Stimulated activated CD4-positive, alpha-beta T cell treated with anti-CD3 and anti-CD28 coated beads, Interleukin-4, amount 100 ng/mL, for 4 hours (primary cell): ENCODE results near the gene ASIC2.
"Not testable (repeated sequence)": the region's sequence is repeated elsewhere in the genome, so short reads cannot be mapped to it uniquely, and the experiment has no call there.

Source experiments
- DNase-seq, 2 experiments: peaks; one replicate each; pipeline ENCODE4 v3.0.0-alpha.2; 2020

Gene ASIC2

DNA sequence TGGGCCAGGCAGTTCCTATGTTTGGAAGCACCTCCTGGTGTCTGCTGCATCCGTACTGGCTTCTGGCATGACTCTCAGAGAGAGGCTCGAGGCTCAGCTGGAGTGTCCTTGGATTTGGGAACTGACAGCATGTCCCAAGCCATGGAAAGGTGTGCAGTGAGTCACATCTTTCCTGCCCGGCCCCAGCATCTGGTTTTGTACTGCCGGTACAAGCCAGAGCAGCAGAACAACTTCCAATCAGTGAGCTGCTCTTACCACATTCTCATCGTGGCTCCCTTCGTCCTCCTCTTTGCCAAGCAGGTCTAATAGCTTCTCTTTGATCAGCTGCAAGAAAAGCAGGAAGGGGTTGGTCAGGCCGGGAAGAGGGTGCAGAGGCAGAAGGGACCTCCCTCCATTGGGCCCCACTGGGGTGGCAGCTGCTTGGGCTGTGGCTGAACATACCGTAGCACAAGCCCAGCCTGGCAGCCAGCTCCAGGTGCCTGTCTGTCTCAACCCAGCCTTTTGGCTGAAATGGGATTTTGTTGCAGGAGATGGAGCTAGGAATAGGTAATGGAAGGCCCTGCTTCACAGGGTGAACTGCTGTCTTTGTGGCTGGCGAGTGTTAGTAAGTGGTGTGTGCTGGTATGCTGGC is 277.3 kb downstream of the ASIC2 start:
- no peak for DNase-seq

DNA sequence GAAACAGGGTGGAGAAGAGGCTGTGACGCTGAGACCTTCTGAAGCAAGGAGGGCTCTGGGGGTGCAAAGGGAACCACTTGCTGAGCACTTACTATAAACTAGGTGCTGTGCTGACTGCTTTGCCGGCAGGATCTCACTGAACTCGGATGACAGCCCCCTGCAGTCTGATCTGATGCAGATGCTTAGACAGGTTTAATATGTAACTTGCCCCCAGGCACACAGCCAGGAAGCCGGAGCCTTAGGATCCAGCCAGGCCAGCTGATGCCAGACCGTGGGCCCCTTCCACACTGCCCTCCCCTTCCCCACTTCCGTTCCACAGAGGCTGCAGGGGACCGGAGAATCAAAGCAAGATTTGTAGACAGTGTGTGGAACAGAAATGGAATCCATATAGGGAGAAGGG is 278.3 kb downstream of the ASIC2 start:
- no peak for DNase-seq

DNA sequence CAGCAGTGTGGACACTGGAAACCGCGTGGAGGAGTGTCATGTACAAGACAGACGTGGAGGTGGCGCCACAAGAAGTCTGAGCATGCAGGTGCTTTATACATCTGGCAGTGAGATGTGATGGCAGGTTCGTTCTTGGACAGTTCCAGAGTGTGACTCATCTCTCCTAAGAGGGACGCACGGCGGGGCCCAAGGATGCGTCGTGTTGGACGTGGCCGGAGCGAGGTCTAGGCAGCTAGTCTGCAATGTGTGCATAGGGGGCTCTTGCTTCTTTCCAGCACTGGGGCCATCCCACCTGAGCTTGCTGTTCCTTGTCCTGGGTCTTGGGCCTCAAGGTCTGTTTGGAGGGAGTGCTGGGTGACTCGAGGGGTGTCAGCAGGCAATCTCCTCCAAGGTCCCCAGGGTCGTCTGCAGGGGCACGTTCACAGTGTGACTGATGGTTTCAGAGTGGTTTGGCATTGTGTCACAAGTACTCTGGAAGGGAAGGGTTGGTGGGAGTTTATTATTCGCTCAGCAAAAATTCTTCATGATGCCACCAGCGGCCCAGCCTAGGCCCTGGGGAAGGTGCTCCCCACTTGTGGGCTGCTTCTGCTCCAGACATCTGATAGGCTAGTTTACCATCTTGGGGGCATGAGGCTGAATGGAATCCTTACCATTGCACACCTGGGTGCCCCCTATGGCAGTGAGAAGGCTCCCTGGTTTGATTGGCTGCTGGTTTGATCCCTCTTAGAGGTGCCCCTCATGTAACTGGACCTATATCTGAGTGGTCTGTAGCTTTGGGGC is 279.3 kb downstream of the ASIC2 start:
- DNase-seq = no peak

DNA sequence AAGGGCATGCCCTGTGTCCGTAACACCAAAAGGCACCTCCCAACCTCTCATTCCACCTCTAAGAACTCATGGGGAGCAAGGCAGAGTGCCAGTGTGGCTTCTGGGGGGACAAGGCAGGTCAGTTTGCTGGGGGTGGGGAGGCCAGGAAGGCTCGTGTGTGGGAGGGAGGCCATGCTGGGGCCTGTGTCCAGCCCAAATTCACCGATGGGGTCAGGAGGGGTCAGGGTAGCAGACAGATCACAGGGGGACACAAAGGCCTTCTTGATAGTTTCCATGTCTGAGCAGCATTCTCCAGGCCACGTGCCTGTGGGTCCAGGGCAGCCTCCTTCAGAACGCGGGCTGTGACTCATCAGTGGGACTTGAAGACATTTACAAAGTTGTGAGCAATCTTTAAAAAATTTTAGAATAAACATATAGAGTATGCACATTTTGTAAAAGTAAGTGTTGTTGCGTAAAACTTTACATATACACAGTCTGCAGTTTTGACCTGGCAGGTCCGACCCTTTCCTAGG is 280.5 kb downstream of the ASIC2 start:
- no peak for DNase-seq

DNA sequence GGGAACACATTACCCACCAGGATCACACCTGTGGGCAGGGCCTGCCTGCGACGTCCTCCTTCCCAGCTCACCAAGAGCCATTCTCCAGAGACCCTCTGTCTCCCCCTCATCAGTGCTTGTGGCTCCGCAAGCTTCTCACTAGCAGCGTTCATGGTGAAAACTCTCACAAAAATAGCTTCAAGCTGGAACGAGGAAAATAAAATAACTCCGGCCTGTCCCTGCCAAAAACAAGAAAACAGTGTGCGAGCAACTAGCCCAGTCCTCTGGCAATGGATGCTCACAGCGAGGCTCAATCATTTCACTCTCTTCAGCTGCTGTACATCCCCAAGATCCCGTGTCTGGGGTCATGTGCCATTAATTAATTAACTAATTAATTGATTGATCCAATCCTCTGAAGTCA is 283.5 kb downstream of the ASIC2 start:
- no peak for DNase-seq

DNA sequence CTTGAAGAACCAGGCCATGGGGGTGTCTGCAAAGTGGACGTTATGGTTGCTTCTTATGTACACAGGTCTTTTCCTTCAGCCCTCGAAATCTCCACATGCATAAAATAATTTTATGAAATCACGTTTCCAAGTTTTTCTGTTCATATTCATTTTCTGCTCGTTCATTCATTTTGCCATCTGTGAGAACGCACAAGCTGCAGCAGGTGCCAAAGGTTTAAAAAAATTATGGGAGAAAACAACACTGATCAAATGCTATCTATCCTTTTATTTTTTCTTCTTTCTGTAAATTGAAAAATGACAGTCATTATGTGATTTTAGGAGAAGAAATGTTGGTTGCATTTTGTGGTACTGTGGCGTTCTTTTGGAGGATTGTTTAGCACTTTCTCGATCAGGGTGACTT is 285.9 kb downstream of the ASIC2 start:
- DNase-seq = no peak

DNA sequence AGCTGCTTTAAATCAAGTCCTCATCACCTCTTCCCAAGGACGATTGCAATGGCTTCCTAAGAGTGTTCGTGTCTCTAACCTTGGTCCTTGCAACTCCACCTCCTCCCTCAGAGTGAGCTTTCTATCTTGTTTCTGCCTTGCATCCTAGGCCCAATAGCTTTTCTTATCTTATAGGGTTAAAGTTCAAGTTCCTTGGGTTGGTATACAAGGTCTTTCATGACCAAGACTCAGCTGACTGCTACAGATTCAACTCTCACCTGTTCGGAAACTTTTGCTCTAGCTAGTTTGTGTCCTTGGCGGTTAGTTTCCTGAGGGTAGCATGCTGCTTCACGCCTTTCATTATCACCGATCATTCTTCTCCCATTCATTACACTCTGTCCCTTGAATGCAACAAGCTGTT is 290.8 kb downstream of the ASIC2 start:
- DNase-seq = no peak

DNA sequence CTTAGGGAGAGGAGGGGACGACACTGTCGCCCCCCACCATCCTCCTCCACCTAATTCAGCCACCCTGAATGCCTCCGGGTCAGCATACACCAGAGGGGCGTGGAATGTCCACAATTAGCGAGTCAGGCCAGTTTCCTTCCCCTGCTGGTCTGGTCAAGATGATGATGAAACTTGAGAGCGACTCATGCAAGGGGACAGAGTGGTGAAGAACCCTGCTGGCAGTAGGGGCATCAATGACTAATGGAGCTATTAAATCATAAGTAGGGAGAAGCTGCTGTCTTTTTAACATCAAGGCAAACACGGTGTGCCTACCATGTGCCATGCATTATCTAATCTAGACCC is 294.2 kb downstream of the ASIC2 start:
- DNase-seq = no peak

DNA sequence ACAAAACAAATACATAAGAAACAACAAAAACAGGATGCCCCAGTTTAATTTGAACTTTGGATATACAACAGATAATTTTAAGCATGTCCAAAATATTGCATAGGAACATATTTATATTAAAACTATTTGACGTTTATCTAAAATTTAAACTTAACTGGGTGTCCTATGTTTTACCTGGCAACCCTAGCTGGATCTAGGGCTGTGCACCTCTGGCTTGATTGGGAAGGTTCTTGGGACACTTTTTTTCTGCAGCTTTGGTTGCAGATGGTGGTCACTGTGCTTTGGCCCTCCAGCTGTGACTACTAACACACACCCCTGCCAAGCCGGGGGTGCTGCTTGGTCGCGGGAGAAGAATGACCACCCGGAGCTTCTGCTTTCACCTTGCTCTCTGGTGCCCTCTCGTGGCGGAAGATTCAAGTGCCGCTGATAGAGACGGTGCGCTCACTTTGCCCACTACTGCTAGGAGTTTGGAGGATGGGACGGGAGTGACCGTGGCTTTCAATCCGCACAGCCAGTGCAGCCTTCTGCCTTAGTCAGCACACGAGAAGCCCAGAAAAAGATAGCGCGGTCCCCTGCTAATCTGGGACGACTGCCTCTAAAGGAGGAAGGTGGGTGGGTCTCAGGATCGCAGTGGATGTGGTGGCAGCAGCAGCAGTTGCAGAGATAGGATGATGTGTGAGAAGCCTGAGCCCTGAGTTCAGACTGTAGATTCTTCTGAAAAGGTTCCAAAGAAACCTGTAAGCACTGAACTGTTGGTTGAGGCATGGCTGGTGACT is 294.8 kb downstream of the ASIC2 start:
- peak; percentile 39 to 71 for DNase-seq

DNA sequence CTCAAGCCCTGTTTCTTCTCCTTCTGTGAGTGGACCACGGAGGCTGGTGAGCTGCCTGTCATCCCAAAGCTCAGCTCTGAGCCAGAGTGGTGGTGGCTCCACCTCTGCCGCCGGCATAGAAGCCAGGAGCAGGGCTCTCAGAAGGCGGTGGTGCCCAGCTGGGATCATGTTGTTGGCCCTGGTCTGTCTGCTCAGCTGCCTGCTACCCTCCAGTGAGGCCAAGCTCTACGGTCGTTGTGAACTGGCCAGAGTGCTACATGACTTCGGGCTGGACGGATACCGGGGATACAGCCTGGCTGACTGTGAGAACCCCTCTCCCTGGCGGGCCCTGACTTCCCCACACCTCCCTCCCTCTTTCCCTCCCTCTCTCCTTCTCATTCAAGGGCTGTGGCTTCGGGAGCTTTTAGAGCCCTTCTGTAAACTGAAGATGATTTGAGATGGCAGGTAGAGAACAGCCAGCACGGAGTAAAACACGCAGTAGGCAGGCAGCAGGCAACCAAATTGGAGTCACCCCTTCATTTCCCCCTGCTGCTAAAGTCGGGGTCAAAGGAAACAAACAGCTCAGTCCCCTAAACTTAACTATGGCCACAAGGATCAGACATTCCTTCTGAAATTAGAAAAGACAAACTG is 297.6 kb downstream of the ASIC2 start:
- no peak for DNase-seq

DNA sequence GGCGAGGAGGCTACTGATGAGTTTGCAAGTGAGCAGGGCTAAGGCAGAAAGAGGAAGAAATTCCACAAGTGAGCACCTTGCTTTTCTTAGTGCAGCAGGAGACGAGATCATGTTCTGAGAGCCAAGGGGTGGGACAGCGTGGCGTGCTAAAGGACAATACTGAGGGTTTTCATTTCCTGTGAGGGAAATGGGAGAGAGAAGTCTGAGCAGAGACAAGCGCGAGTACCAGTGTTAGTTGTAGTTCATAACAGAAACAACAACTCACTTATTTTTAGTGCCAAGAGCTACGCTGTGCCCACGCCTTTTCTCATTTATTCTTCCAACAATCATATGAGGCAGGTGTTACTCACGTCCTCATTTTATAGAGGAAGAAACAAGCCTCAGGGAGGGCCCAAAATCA is 299.1 kb downstream of the ASIC2 start:
- no peak for DNase-seq

DNA sequence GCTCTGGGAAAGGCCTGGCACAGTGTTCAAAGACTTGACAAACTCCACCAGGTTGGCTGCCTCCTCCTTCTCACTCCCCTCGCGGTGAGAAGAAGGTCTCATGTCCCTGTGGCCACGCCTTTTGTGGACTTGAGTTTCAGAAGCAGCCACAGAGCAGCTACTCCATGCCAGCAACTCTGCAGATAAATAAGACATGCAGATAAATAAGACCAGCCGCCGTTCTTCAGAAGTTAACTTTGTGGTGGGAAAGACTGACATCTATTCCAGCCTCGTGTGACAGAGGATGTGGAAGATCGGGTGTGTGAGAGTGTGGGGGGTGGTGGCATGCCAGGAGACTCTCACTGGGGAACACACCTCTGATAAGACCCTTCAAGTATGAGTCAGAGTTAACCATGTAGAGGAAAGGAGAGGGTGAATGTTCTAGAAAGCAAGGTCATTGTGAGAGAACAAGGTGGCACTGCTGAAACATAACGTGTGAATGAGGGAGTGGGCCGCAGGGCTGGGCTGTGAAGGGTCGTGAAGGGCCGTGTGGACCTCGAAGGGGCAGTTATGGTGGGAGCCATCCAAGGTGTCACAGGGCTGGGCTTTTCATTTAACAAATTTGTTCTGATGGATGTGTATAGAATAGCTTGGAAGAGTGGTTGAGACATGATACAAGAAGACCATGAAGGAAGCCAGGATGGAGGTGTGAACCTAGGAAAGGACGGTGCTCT is 300.6 kb downstream of the ASIC2 start:
- DNase-seq = no peak

DNA sequence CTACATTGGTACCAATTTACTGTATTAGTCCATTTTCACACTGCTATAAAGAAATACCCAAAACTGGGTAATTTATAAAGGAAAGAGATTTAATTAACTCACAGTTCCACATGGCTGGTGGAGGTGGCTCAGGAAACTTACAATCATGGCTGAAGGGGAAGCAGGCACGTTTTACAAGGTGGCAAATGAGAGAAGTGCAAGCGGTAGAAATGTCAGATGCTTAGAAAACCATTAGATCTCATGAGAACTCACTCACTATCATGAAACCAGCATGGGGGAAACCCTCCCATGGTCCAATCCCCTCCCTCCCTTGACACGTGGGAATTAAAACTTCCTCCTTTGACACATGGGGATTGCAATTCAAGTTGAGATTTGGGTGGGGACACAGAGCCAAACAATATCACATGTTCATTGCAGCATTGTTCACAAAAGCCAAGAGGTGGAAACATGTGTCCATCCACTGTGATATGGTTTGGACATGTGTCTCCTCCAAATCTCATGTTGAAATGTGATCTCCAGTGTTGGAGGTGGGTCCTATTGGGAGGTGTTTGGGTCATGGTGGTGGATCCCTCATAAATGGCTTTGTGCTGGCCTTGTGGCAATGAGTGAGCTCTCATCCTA is 304.5 kb downstream of the ASIC2 start:
- no peak for DNase-seq

DNA sequence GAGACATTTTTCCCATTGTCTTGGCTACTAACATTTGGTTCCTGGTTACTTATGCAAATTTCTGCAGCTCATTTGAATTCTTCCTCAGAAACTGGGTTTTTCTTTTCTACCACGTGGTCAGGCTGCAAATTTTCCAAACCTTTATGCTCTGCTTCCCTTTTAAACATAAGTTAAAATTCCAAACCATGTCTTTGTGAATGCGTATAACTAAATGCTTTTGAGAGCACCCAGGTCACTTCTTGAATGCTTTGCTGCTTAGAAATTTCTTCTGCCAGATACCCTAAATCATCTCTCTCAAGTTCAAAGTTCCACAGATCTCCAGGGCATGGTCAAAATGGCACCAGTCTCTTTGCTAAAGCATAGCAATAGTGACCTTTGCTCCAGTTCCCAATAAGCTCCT is 305.2 kb downstream of the ASIC2 start:
- DNase-seq = not testable (repeated sequence)

DNA sequence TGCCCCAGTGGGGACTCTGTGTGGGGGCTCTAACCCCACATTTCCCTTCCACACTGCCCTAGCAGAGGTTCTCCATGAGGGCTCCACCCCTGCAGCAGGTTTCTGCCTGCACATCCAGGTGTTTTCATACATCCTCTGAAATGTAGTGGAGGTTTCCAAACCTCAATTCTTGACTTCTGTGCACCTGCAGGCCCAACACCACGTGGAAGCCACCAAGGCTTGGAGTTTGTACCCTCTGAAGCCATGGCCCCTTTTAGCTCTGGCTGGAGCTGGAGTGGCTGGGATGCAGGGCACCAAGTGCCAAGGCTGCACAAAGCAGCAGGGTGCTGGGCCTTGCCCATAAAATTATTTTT is 305.7 kb downstream of the ASIC2 start:
- not testable (repeated sequence) for DNase-seq

DNA sequence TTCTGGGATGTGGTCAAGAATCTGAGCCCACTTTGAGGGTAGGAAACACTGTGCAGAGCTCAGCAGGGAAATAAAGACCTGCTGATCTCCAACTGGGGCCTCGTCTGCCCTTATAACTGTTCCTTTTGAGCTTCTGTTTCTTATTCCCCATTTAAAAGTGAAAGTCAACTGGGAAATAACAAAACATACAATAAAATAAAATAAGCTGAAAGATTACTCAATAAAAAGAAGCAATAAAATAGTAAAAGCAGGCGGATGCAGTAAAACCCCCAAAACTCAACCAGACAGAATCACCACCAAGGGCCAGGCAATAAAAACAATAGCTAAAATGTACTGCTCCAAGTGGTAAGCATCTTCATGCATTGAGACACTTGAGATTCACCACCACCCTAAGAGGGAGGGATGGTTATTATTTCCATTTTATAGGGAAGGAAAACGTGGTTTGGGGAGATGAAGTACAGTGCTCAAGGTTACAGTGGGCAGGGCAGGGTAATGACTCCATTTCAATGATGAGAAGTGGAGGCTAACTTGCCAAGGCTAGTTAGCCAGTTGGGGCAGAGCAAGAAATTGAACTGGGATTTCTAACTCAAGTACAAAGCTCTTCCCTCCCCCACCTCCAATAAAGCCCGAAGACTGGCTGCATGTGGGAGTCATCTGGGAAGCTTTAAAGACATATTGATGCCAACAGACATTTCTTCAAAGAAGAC is 307.9 kb downstream of the ASIC2 start:
- no peak for DNase-seq

DNA sequence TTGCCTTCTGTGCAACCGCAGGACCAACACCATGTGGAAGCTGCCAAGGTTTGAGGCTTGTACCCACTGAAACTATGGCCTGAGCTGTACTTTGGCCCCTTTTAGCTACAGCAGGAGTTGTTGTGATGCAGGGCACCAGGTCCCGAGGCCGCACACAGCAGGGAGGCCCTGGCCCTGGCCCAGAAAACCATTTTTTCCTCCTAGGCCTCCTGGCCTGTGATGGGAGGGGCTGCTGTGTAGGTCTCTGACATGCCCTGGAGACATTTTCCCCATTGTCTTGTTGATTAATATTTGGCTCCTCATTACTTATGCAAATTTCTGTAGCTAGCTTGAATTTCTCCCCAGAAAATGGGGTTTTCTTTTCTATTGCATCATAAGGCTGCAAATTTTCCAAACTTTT is 311.5 kb downstream of the ASIC2 start:
- not testable (repeated sequence) for DNase-seq

DNA sequence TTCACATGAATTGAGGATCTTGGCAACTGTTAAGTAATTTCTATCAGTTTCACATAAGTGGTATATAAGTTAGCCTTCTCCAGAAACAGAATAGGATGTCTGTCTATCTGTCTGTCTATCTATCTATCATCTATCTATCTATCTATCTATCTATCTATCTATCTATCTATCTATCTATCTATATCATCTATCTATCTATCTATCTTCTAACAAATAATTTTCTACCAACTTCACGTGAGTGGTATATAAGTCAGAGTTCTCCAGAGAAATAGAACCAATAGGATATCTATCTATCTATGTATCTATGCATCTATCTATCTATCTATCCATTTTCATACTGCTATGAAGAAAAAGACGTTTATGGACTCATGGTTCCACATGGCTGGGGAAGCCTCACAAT is 312.9 kb downstream of the ASIC2 start:
- DNase-seq = no peak

DNA sequence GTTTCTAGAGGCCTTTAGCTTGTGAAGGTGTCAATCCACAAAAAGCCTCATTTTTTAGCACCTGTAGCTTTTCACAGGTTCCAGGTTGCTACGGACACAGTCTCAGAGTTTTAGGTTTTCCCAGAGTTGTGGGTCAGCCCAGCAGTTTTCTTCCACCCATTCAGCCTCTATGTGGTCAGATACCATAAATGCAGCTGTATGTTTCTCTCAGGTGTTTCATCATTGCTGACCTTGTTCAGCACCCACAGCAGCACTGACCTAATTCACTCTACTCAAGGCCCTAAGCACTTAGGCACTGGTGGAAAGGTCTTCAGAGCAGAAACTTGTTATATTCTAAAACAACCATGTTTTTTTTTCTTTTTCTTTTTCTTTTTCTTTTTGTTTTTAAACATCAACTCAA is 316.5 kb downstream of the ASIC2 start:
- DNase-seq = no peak

DNA sequence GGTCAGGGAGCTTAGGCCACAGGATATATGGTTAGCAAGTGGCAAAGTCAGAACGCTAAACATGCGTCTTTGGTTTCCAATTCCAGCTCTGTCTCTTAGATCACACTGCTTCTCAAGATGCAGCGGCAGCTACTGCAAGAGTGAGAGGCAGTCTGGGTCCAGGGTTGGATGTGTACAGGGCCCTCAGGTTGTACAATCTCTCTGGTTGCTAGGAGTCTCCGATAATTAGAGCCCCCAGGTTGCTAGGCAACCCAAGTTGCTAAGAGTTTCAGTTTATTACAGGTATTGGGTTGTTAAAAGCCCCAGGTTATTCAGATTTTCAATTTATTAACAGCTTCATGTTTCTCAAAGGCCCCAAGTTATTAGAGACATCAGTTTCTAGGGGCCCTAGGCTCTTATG is 317.0 kb downstream of the ASIC2 start:
- no peak for DNase-seq

DNA sequence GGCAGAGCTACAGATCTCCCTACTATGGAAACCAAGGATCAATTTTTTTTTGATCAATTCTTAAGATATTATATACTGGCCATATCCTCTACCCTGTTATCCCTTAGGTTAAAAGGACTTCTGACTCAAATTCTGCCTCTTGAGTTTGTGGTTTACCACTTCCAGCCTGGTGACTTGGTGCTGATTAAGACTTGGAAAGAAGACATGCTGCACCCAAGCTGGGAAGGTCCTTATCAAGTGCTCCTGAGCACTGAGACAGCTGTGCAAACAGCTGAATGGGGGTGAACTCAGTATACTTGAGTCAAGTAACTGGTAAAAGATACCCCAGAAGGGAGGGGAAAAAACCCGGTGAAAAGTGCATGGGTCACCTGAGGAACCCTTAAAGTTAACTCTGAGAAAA is 321.9 kb downstream of the ASIC2 start:
- DNase-seq = no peak

DNA sequence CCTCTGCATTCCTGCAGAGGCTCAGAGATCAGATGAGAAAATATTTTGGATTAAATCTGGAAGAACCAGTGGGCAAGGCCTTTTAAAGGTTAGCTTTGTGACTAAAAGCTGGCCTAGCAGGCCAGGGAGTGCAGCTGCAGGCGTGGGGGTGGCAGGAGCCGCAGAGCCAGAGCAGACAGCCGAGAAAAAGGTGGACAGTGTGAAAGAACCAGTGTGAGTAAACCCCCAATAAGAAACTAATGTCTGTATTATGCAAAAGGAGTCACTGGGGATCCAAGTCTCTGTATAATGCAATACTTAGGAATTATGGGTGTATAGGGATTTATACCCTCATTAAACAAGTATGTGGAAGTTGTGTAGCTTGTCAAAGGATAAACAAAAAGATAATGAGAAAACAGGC is 322.8 kb downstream of the ASIC2 start:
- DNase-seq = no peak
